ENCODE measurements around the gene FHIT.

DNA sequence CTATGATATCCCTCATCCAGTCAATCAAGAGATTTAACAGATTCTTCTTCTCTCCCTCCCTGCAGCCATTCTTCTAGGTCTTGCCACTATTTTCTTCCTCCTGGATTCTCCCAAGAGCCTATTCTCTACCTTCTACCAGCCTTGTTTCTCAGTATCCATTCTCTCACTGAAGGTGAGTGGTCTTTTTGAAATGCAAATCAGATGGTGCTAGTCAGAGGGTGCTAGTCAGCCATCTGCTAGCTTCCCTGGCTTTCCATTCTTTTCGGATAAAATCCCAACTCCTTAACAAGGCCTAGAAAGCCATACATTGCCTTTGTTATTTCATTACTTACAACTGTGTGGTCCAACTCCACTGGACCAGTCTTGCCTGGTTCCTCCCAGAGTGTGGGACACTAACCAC lies 1467.1 kb downstream of the FHIT start:
- TF ChIP-seq EP300 (IDR thresholded peaks at IDR 0.05) = no peak
- TF ChIP-seq, protein P1, sequence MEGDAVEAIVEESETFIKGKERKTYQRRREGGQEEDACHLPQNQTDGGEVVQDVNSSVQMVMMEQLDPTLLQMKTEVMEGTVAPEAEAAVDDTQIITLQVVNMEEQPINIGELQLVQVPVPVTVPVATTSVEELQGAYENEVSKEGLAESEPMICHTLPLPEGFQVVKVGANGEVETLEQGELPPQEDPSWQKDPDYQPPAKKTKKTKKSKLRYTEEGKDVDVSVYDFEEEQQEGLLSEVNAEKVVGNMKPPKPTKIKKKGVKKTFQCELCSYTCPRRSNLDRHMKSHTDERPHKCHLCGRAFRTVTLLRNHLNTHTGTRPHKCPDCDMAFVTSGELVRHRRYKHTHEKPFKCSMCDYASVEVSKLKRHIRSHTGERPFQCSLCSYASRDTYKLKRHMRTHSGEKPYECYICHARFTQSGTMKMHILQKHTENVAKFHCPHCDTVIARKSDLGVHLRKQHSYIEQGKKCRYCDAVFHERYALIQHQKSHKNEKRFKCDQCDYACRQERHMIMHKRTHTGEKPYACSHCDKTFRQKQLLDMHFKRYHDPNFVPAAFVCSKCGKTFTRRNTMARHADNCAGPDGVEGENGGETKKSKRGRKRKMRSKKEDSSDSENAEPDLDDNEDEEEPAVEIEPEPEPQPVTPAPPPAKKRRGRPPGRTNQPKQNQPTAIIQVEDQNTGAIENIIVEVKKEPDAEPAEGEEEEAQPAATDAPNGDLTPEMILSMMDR (IDR thresholded peaks at IDR 0.05) = no peak
